Measurements from ENCODE around the gene PMCH. TPM values are rescaled to one million over a fixed set of nuclear protein-coding genes. Genes with fewer than 3 reads are reported as not detected.
"Not testable (repeated sequence)": the region's sequence is repeated elsewhere in the genome, so short reads cannot be mapped to it uniquely, and the experiment has no call there.

PMCH gene, protein sequence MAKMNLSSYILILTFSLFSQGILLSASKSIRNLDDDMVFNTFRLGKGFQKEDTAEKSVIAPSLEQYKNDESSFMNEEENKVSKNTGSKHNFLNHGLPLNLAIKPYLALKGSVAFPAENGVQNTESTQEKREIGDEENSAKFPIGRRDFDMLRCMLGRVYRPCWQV
- 3.1 and 4.3 TPM in 2 replicates for total RNA-seq

DNA sequence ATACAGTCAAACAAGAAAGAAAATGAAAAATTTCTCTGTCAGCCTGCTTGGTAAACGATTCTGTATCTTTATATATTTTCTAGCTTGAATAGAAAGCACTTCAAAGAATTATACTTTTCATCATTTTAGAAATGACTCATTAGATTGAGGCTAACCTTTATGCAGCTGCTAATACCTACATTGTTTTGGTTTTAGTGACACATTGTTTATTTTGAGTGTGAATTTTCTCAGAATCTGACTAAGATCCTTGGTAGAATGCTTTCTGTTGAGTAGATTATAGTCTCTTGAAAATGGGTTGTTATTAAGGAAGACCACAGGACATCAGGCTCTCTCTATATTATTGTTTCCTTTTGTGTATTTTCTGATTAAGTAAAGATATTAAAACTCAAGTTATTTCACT lies at the start of gene PMCH:
PMCH (minus strand) TSS at position 45 of the 400 bp plus-strand sequence. CDS start 63 bp downstream, outside the sequence.
- H3K4me1 Mint-ChIP-seq (ENCODE audit: low read depth) = peaks cover 20% of the 10 kb centered on the region
- H3K27me3 Mint-ChIP-seq (ENCODE audit: insufficient read depth) = no peaks in the 10 kb centered on the region
- intact Hi-C loops (cut with micrococcal nuclease) = loop anchor here (1.0 to 10.0 kb wide), 14 partner anchors 15 to 1307 kb away; partner anchors contain the start of genes CHPT1, NUP37, PARPBP and WASHC3
- H3K9me3 Mint-ChIP-seq = no peaks in the 10 kb centered on the region
- peak within 1 kb of the TSS; percentile 2 for H3K4me3 Mint-ChIP-seq
- peaks cover 20% of the 10 kb centered on the region for H3K36me3 Mint-ChIP-seq (ENCODE audit: low read depth)
- peak within 1 kb of the TSS; percentile 75 for H3K27ac Mint-ChIP-seq
- no peak for DNase-seq (ENCODE audit: low spot score)

- peaks cover 14% of the 10 kb centered on the region for H3K9me3 Mint-ChIP-seq
- H3K4me3 Mint-ChIP-seq; DNase-seq (ENCODE audit: low spot score); H3K27me3 Mint-ChIP-seq (ENCODE audit: insufficient read depth); H3K36me3 Mint-ChIP-seq (ENCODE audit: low read depth); intact Hi-C loops (cut with micrococcal nuclease); H3K27ac Mint-ChIP-seq; H3K4me1 Mint-ChIP-seq (ENCODE audit: low read depth): not testable (repeated sequence)
Observed at GRCh38 chr12:102240859-102241258, 43.2 kb upstream of the PMCH start.

DNA sequence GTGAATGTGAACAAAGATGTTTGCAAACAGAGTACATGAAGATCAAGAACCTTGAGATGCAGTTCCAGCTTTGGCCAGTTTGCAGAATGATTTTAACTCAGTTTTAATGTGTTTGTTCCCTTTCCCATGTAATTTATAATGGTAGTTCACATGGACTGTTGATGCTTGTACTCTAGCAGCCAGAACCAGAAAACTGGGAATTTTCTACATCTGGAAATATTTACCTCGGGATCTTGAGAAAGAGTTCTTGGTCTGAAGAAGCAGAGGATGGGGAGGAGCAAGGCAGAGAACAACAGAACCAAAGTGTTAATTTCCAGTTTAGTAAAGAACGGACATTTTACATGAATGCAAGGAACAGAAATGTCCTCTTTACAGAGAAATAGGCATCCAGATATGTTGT lies 37.0 kb upstream of the PMCH start:
- peaks cover 17% of the 10 kb centered on the region for H3K27me3 Mint-ChIP-seq (ENCODE audit: insufficient read depth)
- H3K4me3 Mint-ChIP-seq = no peak overlapping the region
- peaks cover 11% of the 10 kb centered on the region for H3K9me3 Mint-ChIP-seq
- DNase-seq (ENCODE audit: low spot score) = no peak
- no peaks in the 10 kb centered on the region for H3K36me3 Mint-ChIP-seq (ENCODE audit: low read depth)
- intact Hi-C loops (cut with micrococcal nuclease) = no loop called here
- no peak overlapping the region for H3K27ac Mint-ChIP-seq
- H3K4me1 Mint-ChIP-seq (ENCODE audit: low read depth) = no peaks in the 10 kb centered on the region

GRCh38 chr12:102232446-102232845 lies 34.8 kb upstream of the PMCH start:
- no peaks in the 10 kb centered on the region for H3K36me3 Mint-ChIP-seq (ENCODE audit: low read depth)
- H3K4me3 Mint-ChIP-seq = no peak overlapping the region
- no peaks in the 10 kb centered on the region for H3K9me3 Mint-ChIP-seq
- no peak for DNase-seq (ENCODE audit: low spot score)
- intact Hi-C loops (cut with micrococcal nuclease) = no loop called here
- H3K27ac Mint-ChIP-seq = no peak overlapping the region
- peaks cover 17% of the 10 kb centered on the region for H3K27me3 Mint-ChIP-seq (ENCODE audit: insufficient read depth)
- H3K4me1 Mint-ChIP-seq (ENCODE audit: low read depth) = no peaks in the 10 kb centered on the region

DNA sequence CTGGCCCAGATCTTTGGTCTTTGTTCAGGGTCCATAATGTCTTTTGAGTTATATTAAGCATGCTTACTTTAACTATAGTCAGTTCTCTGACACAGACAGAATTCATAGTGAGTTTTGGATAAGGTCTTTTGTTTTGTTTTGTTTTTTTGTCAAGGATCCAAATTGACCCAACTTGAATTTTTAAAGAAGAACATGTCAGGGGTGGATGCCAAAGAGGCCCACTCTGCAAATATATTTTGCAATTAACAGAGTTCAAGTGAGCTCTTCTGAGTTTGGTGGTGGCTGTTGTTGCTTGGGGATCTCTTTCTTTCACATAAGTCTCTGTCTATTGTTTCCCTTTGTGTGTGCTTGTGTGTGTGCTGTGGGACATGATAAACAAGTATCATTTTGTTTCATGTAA lies 34.4 kb upstream of the PMCH start:
- H3K27me3 Mint-ChIP-seq (ENCODE audit: insufficient read depth) = peaks cover 17% of the 10 kb centered on the region
- no peak overlapping the region for H3K4me3 Mint-ChIP-seq
- no peak for DNase-seq (ENCODE audit: low spot score)
- no peaks in the 10 kb centered on the region for H3K36me3 Mint-ChIP-seq (ENCODE audit: low read depth)
- no peak overlapping the region for H3K27ac Mint-ChIP-seq
- H3K9me3 Mint-ChIP-seq = no peaks in the 10 kb centered on the region
- intact Hi-C loops (cut with micrococcal nuclease) = no loop called here
- no peaks in the 10 kb centered on the region for H3K4me1 Mint-ChIP-seq (ENCODE audit: low read depth)

DNA sequence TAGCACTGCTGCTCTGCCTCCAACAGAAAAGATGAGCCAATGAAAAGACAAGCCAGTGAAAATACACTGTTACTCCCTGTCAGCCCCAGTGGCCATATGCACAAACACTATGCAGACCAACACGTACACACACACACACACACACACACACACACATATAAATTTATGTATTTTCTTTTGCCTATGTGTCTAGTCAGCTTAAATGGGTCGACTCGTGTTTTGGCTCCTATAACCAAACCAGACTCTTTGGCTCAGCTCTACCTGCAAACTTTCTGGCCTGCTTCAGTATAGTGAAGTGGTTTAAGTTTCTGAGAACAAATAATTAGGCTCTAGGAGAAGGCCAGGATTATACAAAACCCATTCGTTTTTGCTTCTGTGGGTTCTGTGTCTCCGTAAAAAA lies 30.3 kb upstream of the PMCH start:
- Mint-ChIP-seq H3K9me3 (no peaks in the 10 kb centered on the region), H3K4me1 (ENCODE audit: low read depth) (no peaks in the 10 kb centered on the region), H3K4me3 (no peak overlapping the region), H3K36me3 (ENCODE audit: low read depth) (no peaks in the 10 kb centered on the region), H3K27ac (no peak overlapping the region), H3K27me3 (ENCODE audit: insufficient read depth) (peaks cover 5% of the 10 kb centered on the region)
- intact Hi-C loops (cut with micrococcal nuclease) = no loop called here
- DNase-seq (ENCODE audit: low spot score) = no peak

GRCh38 chr12:102220736-102221135 lies 23.1 kb upstream of the PMCH start:
- Mint-ChIP-seq H3K4me3 (no peak overlapping the region), H3K27ac (no peak overlapping the region), H3K9me3 (no peaks in the 10 kb centered on the region), H3K36me3 (ENCODE audit: low read depth) (no peaks in the 10 kb centered on the region), H3K27me3 (ENCODE audit: insufficient read depth) (no peaks in the 10 kb centered on the region), H3K4me1 (ENCODE audit: low read depth) (no peaks in the 10 kb centered on the region)
- intact Hi-C loops (cut with micrococcal nuclease) = no loop called here
- DNase-seq (ENCODE audit: low spot score) = no peak

DNA sequence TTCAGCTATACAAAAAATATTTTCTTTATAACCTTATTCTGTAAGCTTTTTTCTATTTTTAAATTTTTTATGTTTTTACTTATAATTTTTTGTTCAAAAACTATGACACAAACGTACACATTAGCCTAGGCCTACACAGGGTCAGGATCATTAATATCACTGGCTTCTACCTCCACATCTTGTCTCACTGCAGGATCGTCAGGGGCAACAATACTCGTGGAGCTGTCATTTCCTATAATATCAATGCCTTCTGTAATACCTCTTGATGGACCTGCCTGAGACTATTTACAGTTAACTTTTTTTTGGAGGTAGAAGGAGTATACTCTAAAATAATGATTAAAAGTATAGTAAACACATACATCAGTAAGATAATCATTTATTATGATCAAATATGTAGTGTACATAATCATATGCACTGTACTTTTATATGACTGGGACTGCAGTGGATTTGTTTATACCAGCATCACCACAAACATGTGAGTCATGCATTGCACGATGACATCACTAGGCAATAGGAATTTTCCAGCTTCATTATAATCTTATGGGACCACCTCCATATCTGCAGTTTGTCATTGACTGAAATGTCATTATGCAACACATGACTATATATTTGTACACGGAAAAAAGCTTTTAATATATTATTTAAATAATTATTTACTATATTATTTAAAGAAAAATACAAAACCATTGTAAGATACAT lies 18.5 kb upstream of the PMCH start:
- no peak for DNase-seq (ENCODE audit: low spot score)
- Mint-ChIP-seq H3K27me3 (ENCODE audit: insufficient read depth) (no peaks in the 10 kb centered on the region), H3K36me3 (ENCODE audit: low read depth) (no peaks in the 10 kb centered on the region), H3K4me3 (no peak overlapping the region), H3K27ac (no peak overlapping the region), H3K4me1 (ENCODE audit: low read depth) (no peaks in the 10 kb centered on the region), H3K9me3 (no peaks in the 10 kb centered on the region)
- intact Hi-C loops (cut with micrococcal nuclease) = loop anchor here (2.0 kb wide), 1 partner anchor 17 kb away; no protein-coding TSS in a partner anchor

- Mint-ChIP-seq H3K27me3 (ENCODE audit: insufficient read depth) (no peaks in the 10 kb centered on the region), H3K9me3 (peaks cover 25% of the 10 kb centered on the region), H3K4me3 (no peak overlapping the region), H3K36me3 (ENCODE audit: low read depth) (peaks cover 45% of the 10 kb centered on the region), H3K4me1 (ENCODE audit: low read depth) (no peaks in the 10 kb centered on the region), H3K27ac (peak overlapping the region; percentile 4)
- intact Hi-C loops (cut with micrococcal nuclease) = no loop called here
- no peak for DNase-seq (ENCODE audit: low spot score)
Observed at GRCh38 chr12:102204025-102204424, 6.4 kb upstream of the PMCH start.

GRCh38 chr12:102202556-102202955 lies 4.9 kb upstream of the PMCH start:
- Mint-ChIP-seq H3K4me1 (ENCODE audit: low read depth) (peaks cover 6% of the 10 kb centered on the region), H3K9me3 (peaks cover 13% of the 10 kb centered on the region), H3K36me3 (ENCODE audit: low read depth) (peaks cover 34% of the 10 kb centered on the region), H3K4me3 (no peak overlapping the region), H3K27me3 (ENCODE audit: insufficient read depth) (no peaks in the 10 kb centered on the region), H3K27ac (no peak overlapping the region)
- DNase-seq (ENCODE audit: low spot score) = no peak
- intact Hi-C loops (cut with micrococcal nuclease) = no loop called here

DNA sequence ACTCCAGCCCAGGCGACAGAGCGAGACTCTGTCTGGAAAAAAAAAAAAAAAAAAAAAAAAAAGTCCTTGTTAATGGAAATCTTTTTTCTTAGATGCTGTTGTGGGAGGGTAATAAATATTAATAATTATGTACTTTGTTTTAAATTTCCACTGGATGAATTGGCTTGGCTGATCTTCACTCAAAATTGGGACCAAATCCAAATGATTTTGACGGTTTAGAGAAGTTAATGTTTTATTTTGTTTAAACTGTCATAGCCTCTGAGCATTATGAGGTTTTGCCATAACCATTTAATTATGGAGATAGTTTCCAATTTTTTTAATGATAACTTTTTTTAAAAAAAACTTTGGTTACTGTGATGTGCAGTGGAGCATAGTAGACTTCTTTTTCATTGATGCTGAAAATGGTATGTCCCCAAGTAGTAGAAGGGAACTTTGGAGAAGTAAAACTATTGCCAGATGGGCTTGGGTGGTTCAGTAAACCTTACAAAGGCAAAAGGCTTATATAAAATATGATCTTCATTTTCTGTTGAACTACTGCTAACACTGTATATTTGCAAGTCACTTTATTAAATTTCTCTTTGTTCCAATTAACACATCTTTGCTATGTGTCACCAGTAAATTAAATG lies 3.9 kb upstream of the PMCH start:
- DNase-seq (ENCODE audit: low spot score) = no peak
- Mint-ChIP-seq H3K36me3 (ENCODE audit: low read depth) (peaks cover 31% of the 10 kb centered on the region), H3K4me3 (no peak overlapping the region), H3K27me3 (ENCODE audit: insufficient read depth) (no peaks in the 10 kb centered on the region), H3K4me1 (ENCODE audit: low read depth) (peaks cover 15% of the 10 kb centered on the region), H3K27ac (no peak overlapping the region), H3K9me3 (peaks cover 10% of the 10 kb centered on the region)
- intact Hi-C loops (cut with micrococcal nuclease) = no loop called here

DNA sequence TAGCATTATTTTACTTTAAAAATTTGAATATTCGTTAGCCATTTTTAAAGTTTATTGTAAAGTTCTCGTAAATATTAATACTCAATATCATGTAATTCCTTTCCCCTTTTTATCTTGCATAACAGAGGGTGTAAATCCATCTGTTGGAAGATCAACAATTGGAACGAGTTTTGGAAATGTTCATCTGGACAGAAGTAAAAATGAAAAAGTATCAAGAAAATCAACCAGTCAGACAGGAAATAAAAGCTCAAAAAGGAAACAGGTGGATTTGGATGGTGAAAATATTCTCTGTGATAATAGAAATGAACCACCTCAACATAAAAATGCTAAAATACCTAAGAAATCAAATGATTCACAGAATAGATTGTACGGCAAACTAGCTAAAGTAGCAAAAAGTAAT lies 1.8 kb downstream of the PMCH start:
- no peaks in the 10 kb centered on the region for H3K27me3 Mint-ChIP-seq (ENCODE audit: insufficient read depth)
- no peak overlapping the region for H3K27ac Mint-ChIP-seq
- no peak for DNase-seq (ENCODE audit: low spot score)
- peaks cover 20% of the 10 kb centered on the region for H3K4me1 Mint-ChIP-seq (ENCODE audit: low read depth)
- H3K9me3 Mint-ChIP-seq = no peaks in the 10 kb centered on the region
- peaks cover 15% of the 10 kb centered on the region for H3K36me3 Mint-ChIP-seq (ENCODE audit: low read depth)
- intact Hi-C loops (cut with micrococcal nuclease) = loop anchor here (2.0 to 10.0 kb wide), 6 partner anchors 13 to 1309 kb away; partner anchors contain the start of gene CHPT1
- no peak overlapping the region for H3K4me3 Mint-ChIP-seq

DNA sequence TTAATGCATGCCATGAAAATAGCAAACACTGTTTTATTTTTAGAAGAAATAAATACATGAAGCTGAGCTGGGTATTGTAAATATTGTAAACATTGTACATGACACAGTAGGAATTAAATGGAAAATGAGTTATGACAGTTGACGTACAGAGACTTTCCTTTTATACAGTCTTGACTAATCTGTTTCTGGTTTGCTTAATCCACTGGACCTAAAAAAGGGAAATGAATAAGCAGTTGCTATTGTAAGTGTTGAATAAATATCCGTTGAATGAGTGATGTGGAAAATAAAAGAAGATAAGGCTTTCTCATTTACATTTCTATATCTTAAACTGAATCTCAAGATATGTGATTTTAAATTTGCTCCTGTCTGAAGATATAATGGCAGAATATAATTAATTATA lies 15.0 kb downstream of the PMCH start:
- peaks cover 19% of the 10 kb centered on the region for H3K36me3 Mint-ChIP-seq (ENCODE audit: low read depth)

More for the DNA sequence above, 15.0 kb downstream of the PMCH start:
- Mint-ChIP-seq H3K4me3 (no peak overlapping the region), H3K27me3 (ENCODE audit: insufficient read depth) (no peaks in the 10 kb centered on the region), H3K4me1 (ENCODE audit: low read depth) (no peaks in the 10 kb centered on the region), H3K9me3 (no peaks in the 10 kb centered on the region), H3K27ac (no peak overlapping the region)
- intact Hi-C loops (cut with micrococcal nuclease) = loop anchor here (2.0 kb wide), 1 partner anchor 14 kb away; the partner anchor contains the start of gene PMCH
- DNase-seq (ENCODE audit: low spot score) = no peak

Data from activated T-helper 1 cell treated with anti-CD3 and anti-CD28 coated beads, Interleukin-12 subunit alpha, Interleukin-12 subunit beta, Interleukin-2, Interleukin-4 antibody, amounts not matched to agents 30 ng/mL and 10 ng/mL and 1 ng/mL, durations not matched to agents 14 hours and 24 hours and 36 hours (primary cell).